AG08396 (cell line): ENCODE data around the gene CYBRD1.
A peak's percentile ranks its signal among the peaks of the same experiment; 100 is the strongest.

Experiments used
- DNase-seq: peaks from one replicate; pipeline ENCODE4 v3.0.0; 2012; ENCODE audit warnings: low spot score, mixed read lengths

Gene CYBRD1

GRCh38 chr2:171553858-171554257 is 31.6 kb downstream of the CYBRD1 start:
- DNase-seq = no peak

DNA sequence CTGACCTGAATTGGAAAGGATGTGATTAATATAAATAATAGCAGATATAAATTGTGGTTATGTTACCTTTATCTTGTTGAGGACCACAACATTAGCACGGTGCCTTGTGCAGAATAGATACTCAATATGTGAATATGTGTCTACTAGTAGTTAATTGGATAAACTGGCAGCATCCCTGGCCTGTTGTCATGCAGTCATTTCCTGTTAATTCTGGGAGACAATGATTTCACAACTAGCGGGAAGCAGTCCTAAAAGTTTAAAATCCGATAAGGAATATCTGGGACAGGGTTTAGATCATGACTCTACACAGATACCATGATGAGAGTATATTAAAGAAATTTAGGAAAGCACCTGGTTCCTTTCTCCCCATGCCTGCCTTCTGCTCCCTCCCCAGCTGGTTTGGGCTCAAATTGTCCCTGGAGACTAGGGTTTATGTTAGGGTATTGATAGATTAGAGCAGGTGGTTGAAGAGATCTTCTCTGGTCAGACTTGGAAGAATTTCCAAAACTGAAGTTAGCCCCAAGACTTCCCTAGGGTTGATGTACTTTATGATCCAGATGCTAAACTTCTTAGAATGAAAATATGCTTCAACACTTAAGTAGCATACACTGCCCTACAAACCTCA is 32.8 kb downstream of the CYBRD1 start:
- no peak for DNase-seq

DNA sequence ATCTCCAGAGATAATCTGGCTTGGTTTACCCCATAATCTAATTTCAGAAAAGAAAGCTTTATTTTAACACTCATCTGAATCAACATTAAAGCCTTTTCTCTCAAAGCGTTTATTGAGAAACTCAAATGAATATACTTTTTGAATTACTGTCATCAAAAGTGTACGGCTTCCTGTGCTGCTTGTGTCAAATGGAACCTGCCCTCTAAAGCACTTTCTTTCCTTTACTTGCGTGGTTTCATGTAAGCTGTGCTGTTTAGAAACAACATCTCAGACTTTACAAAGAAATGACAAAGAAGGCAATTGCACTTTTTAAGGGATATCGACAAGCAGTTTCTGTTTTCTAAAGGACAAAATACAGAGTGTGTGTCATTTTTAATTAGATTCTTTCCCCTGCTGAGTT is 35.1 kb downstream of the CYBRD1 start:
- no peak for DNase-seq

- DNase-seq = no peak
Observed at GRCh38 chr2:171563301-171563700, 41.0 kb downstream of the CYBRD1 start.

DNA sequence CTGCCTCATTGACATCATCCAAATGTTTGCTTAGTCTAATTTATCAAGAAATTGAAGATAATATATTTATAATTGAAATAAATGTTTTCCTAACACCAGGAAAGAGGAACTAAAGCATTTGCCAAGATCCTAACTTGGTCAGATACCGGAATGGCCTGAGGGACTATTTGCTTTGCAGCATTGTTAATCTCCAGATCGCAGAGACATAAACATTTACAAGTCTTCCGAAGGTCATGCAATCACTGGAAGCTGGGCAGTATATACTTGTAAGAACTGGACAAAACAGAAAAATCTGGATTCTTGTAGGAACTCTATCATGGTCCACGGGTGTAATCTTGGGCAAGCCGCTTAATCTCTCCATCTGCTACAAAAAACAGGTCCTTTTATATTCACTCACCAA is 42.2 kb downstream of the CYBRD1 start:
- no peak for DNase-seq

DNA sequence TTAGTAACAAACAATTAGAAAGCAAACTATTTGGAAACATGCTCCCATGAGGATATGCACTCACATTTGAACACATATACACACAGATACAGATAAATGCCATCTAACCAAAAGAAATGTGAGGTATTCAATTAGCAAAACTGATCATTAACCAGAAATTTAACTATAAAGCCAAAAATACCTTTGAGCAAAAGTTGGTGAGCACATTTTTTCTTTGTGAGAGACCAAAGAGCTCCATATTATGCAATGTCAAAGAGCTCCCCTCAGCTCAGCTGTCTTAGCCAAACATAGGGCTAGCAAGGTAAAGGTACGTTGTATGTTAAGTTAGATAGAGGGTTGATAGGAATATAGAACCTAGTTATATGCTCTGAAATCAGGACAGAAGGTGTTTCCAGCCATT is 43.8 kb downstream of the CYBRD1 start:
- no peak for DNase-seq

DNA sequence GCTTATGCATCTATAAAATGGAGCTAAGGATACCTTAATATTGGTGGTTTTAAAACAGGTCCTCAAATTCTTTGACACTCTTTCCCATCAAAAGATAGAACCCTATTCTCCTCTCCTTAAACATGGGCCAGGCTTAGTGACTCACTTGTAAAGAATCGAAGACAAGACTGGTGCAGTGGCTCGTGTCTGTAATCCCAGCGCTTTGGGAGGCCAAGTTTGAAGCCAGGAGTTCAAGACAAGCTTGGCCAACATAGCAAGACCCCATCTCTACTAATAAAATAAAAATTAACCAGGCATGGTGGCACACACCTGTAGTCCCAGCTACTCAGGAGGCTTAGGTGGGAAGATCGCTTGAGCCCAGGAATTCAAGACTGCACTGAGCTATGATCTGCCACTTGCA is 44.5 kb downstream of the CYBRD1 start:
- no peak for DNase-seq

DNA sequence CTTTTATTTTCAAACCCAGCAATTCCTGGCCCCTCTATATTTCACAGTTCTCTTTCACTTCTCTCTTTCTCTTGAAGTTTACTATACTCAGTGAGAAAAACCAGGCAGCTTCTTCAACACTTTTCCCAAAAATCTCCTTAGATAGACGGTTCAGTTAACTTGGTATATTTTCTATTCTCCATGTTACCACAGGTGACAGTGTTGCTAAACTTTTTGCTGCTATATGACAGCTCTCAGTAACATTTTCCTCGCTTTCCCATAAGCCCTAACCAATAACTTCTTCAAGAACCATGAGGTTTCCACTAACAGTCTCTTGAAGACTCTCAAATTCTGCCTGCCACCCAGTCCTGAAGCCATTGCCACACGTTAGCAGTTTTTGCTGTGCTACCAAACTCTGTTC is 45.8 kb downstream of the CYBRD1 start:
- DNase-seq = no peak

DNA sequence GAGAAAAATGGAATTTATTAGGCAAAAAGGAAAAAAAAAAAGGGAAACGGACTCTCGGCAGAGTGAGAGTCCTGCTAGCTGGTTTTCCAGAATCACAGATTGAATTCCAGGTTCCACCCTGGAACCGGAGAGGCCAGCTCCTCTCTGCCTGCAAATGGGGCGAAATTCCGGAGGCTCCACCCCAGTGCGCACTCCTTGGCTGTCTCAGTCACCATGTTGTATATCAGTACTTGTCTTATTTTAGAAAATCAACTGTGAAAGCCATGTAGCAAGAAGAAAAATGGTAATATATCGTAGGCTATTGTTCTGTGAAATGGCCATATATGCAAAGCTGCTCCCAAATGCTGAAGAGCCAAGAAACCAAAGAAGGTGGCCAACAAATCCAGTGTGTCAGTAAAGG is 49.4 kb downstream of the CYBRD1 start:
- DNase-seq = no peak

DNA sequence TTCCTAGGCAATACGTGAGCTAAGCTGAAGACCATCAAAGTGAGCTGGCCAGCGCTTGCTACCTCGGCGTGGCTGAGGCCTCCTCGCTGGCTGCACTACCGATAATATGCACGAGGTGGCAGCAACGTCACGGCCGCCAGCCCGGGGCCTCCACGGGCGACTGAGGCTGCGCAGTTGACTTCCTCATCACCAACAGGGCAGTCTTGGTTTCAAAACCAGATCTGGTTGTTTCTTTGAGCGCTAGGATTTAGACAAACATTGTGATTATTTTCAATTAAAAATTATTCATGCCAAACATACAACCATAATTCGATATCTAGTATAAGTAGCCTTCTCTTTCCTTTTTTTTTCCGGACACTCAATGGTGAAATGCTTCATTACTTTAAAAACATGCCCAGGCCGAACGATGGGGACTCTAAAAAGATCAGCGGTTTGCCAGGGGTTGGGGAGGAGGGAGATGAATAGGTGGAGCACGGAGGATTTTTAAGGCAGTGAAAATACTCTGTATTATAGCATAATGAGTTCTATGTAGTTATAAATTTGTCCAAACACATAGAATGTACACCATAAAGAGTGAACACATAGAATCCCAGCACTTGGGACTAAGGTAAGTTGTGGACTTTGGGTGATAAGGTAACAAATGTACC is 52.0 kb downstream of the CYBRD1 start:
- DNase-seq = peak; percentile 94

DNA sequence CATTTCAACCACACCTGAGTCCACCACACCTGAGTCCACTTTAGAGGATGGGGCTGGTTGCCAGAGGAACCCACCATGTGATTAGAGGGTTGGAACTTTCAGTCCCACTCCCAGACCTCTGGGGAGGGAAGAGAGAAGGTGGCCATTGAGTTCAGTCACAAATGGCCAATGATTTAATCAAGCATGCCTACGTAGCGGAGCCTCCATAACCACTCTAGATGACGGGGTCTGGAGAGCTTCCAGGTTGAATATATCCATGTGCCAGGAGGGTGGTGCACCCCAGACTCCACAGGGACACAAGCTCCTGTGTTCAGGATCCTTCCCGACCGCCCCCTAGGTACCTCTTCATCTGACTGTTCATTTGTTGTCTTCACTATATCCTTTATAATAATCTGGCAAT is 53.3 kb downstream of the CYBRD1 start:
- no peak for DNase-seq

DNA sequence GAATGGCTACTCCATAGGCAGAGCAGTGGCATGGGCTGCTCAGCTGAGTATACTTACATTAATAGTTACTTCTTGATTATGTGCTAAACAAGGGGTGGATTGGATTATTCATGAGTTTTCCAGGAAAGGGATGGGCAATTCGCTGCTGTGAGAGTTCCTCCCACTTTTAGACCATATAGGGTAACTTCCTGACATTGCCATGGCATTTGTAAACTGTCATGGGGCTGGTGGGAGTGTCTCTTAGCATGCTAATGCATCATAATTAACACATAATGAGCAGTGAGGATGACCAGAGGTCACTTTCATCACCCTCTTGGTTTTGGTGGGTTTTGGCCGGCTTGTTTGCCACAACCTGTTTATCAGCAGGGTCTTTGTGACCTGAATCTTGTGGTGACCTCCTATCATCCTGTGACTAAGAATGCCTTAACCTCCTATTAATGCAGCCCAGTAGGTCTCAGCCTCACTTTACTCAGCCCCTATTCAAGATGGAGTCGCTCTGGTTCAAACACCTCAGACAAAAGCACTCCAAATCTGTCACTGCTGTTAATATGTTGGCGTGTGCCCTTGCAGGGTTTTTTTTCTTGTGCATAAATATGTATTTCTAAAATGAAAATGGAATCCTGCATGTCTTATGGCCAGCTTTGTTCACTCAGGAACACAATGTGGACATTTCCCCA is 56.0 kb downstream of the CYBRD1 start:
- no peak for DNase-seq

GRCh38 chr2:171579481-171579880 is 57.2 kb downstream of the CYBRD1 start:
- no peak for DNase-seq

DNA sequence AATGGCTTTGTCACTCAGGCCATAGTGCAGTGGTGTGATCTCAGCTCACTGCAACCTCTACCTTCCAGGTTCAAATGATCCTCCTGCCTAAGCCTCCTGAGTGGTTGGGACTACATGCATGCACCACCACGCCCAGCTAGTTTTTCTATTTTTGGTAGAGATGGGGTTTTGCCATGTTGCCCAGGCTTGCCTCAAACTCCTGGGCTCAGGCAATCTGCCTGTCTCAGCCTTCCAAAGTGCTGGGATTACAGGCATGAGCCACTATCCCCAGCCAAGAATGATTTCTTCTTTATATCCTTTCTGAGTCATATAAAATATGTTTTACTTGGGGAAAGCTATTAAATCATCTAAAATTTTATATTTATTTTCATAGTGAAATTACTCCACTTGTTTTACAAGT is 61.3 kb downstream of the CYBRD1 start:
- DNase-seq = no peak

DNA sequence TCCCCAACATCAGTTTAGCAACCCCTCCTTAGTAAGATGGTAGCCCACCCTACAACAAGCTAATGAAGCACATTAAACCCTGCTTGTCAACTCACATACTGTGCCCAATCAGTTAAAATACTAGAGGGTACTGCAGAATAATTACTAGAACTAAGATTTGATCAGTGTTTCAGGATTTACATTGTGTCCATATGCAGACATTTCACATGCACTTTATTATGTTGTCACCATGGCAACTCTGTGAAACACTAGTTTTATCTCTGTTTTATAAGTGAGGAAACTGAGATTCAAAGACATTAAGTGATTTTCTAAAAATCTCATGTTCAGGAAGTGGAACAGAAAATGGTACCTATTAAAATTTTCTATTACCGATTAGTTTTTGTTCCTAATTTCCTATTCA is 61.7 kb downstream of the CYBRD1 start:
- no peak for DNase-seq

DNA sequence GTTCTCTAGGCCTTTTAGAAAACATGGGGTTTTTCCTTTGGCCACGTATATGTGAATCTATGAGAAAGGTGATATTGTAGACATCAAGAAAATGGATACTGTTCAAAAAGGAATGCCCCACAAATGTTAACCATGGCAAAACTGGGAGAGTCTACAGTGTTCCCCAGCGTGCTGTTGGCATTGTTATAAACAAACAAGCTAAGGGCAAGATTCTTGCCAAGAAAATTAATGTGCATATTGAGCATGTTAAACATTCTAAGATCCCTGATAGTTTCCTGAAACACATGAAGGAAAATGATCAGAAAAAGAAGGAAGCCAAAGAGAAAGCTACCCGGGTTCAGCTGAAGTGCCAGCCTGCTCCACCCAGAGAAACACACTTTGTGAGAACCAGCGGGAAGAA is 64.9 kb downstream of the CYBRD1 start:
- no peak for DNase-seq

- no peak for DNase-seq
Observed at GRCh38 chr2:171587567-171587966, 65.3 kb downstream of the CYBRD1 start.

- no peak for DNase-seq
Observed at GRCh38 chr2:171590116-171590515, 67.8 kb downstream of the CYBRD1 start.

DNA sequence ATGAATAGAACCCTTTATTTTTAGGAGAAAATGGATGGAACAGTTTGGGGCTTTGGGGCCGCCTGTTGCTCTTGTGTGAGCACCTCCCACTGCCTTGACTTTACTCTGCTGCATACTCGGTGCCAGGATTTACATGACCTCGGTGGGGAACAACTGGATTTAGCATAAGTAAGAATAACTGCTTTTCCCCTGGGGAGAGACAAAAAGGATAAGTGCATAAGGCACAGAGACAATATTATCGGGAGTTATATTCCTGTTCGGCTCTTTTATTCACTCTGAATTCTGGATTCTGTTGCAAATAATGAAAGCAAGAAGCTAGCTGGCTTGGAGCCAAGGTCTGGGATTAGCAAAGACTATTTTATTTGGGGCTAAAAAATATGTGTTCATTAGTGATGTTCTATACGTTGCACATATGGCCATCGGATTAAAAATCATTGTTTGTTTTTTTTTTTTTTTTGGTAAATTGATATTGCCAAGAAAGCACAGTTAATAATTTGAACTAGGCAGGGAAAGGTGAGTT is 69.8 kb downstream of the CYBRD1 start:
- no peak for DNase-seq

GRCh38 chr2:171595456-171595855 is 73.2 kb downstream of the CYBRD1 start:
- DNase-seq = no peak

DNA sequence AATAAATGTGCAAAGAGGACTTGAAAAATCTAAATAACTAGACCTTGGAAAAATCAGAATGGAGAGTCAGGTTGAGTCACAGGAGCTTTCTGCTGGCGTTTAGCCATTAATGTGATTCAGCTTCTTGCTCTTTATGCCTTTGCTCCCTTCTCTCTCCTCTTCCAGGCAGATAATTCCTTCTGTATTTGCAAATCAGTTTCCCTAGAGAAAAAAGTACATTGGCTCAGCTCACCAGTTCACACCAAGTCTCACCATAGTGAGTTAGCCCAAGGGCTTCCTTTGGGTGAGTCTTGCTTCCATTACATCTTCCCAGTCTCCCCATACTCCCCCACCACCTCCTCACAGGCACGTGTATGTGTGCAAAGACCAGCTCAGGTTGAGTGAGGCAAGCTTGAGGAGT is 73.6 kb downstream of the CYBRD1 start:
- DNase-seq = peak; percentile 57

- peak; percentile 75 for DNase-seq
Observed at GRCh38 chr2:171598713-171599319, 76.5 kb downstream of the CYBRD1 start.

DNA sequence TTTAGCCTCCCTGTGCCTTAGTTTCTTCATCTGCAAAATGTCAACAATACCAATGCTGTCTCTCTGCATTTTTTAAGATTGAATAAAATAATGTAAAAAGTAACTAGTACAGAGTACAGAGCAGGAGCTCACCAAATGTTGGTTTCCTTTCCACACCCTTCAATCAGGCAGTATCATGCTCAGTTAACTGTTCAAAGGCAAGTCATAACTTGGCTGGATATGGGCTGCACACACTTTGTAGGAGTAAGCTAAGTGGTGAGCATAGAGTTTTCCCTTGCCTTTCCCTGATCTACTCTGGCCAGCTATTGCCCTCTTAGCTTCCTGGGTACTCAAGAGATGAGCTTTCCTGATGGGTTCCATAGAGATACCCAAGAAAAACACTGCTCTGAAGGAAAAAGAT is 77.9 kb downstream of the CYBRD1 start:
- no peak for DNase-seq
